H1 (cell line): Measurements from ENCODE around the gene RRBP1. TPM values are rescaled to one million over a fixed set of nuclear protein-coding genes. Genes with fewer than 3 reads are reported as not detected.

Experiments used
- CTCF ChIA-PET: fragments of 300-600 bp; sonication (Branson Sonifier 250); formaldehyde crosslinking; loops from one replicate; lab custom pipeline; 2021; ENCODE audit not compliant: partially characterized antibody; lab: Charles Lee
- POLR2A ChIA-PET: fragments of 300-600 bp; sonication (Branson Sonifier 250); formaldehyde crosslinking; loops from one replicate; lab custom pipeline; 2021; ENCODE audit warnings: inconsistent platforms; ENCODE audit not compliant: partially characterized antibody; lab: Charles Lee
- DNase-seq, 2 experiments: peaks; one replicate each; pipeline versions ENCODE4 v3.0.0 to v3.0.0-alpha.2; 2010 to 2022; ENCODE audit warnings: low spot score in 2 of 2, low read depth in 1 of 2, mixed read lengths in 1 of 2
- FAIRE-seq: peaks from 2 replicates; lab custom pipeline; 2011; peaks lifted over from hg19 to GRCh38; lab: Jason Lieb, UNC
- H2AFZ ChIP-seq: 2 replicates; pipeline ENCODE4 v1.8.1; 2012; ENCODE audit warnings: low read length, inconsistent platforms
- H2AK5ac ChIP-seq: 2 replicates; pipeline ENCODE4 v1.6.1; 2013; ENCODE audit warnings: low read depth, low read length
- H2BK120ac ChIP-seq: replicated peaks from 2 replicates; pipeline ENCODE3; 2013; ENCODE audit warnings: low read depth, low read length, inconsistent platforms
- H2BK12ac ChIP-seq: 2 replicates; pipeline ENCODE4 v1.6.1; 2013; ENCODE audit warnings: low read depth, low read length
- H2BK15ac ChIP-seq: 2 replicates; pipeline ENCODE4 v1.6.1; 2013; ENCODE audit warnings: low read length
- H2BK20ac ChIP-seq: 2 replicates; pipeline ENCODE4 v1.6.1; 2013; ENCODE audit warnings: low read length
- H2BK5ac ChIP-seq: 2 replicates; pipeline ENCODE4 v1.6.1; 2013; ENCODE audit warnings: low read depth, low read length
- H3K14ac ChIP-seq: 2 replicates; pipeline ENCODE4 v1.6.1; 2013; ENCODE audit warnings: inconsistent platforms; ENCODE audit not compliant: insufficient read length
- H3K18ac ChIP-seq: 2 replicates; pipeline ENCODE4 v1.6.1; 2013; ENCODE audit warnings: low read length; ENCODE audit errors: extremely low read depth
- H3K23ac ChIP-seq: 2 replicates; pipeline ENCODE4 v1.6.1; 2013; ENCODE audit warnings: inconsistent platforms; ENCODE audit not compliant: insufficient read length
- H3K23me2 ChIP-seq: 2 replicates; pipeline ENCODE4 v1.6.1; 2013; ENCODE audit warnings: low read depth, low read length
- H3K27ac ChIP-seq: 2 replicates; pipeline ENCODE4 v1.6.1; 2011; ENCODE audit warnings: low read depth, low read length, inconsistent platforms
- H3K27me3 ChIP-seq, 4 experiments: replicated peaks in 1 of 4; 1 replicate in 1 of 4; 2 replicates in 3 of 4; pipeline versions ENCODE4 v1.6.1 to v1.8.1; 2011 to 2013; ENCODE audit warnings: low read length in 3 of 4, mild to moderate bottlenecking in 3 of 4, inconsistent platforms in 2 of 4, mixed read lengths in 2 of 4, moderate library complexity in 1 of 4; ENCODE audit not compliant: control insufficient read depth in 3 of 4, insufficient read depth in 3 of 4; ENCODE audit errors: extremely low read depth in 1 of 4
- H3K36me3 ChIP-seq, 4 experiments: 2 replicates each; pipeline versions ENCODE4 v1.6.1 to v1.8.1; 2011 to 2013; ENCODE audit warnings: mild to moderate bottlenecking in 4 of 4, low read length in 3 of 4, moderate library complexity in 2 of 4, control low read depth in 1 of 4, inconsistent platforms in 1 of 4; ENCODE audit not compliant: insufficient read depth in 4 of 4, control insufficient read depth in 2 of 4
- H3K4ac ChIP-seq: replicated peaks from 2 replicates; pipeline ENCODE3; 2013; ENCODE audit warnings: low read length, low read depth, mixed read lengths, inconsistent platforms; ENCODE audit not compliant: insufficient read length
- H3K4me1 ChIP-seq, 4 experiments: replicated peaks in 1 of 4; 1 replicate in 1 of 4; 2 replicates in 3 of 4; pipeline versions ENCODE4 v1.6.1 to v1.8.1; 2011 to 2013; ENCODE audit warnings: low read length in 3 of 4, inconsistent platforms in 2 of 4, mixed read lengths in 1 of 4; ENCODE audit not compliant: insufficient read depth in 4 of 4, control insufficient read depth in 3 of 4
- H3K4me2 ChIP-seq, 2 experiments: 2 replicates each; pipeline versions ENCODE4 v1.6.1 to v1.8.1; 2011 to 2013; ENCODE audit warnings: low read depth in 2 of 2, low read length in 2 of 2, control low read depth in 1 of 2, inconsistent platforms in 1 of 2, mild to moderate bottlenecking in 1 of 2; ENCODE audit not compliant: insufficient read depth in 1 of 2
- H3K4me3 ChIP-seq, 4 experiments: fragments of 200-600, 300-600 bp in 1 of 4; sonication (generic), shearing (Covaris generic), sonication (Bioruptor Twin) in 1 of 4; 2 replicates each; pipeline versions ENCODE4 v1.5.1 to v1.8.1; 2011 to 2016; ENCODE audit warnings: low read length in 4 of 4, low read depth in 3 of 4, control low read depth in 2 of 4, inconsistent platforms in 2 of 4, mild to moderate bottlenecking in 2 of 4, mixed read lengths in 1 of 4, moderate library complexity in 1 of 4; ENCODE audit not compliant: insufficient read depth in 2 of 4; ENCODE audit errors: extremely low read depth in 1 of 4
- H3K56ac ChIP-seq: replicated peaks from 2 replicates; pipeline ENCODE3; 2013; ENCODE audit warnings: low read depth, mild to moderate bottlenecking, mixed read lengths, low read length, inconsistent platforms; ENCODE audit not compliant: insufficient read length
- H3K79me1 ChIP-seq: 2 replicates; pipeline ENCODE4 v1.6.1; 2013; ENCODE audit warnings: low read depth, low read length, control low read depth
- H3K79me2 ChIP-seq, 2 experiments: 2 replicates each; pipeline versions ENCODE4 v1.6.1 to v1.8.1; 2012 to 2013; ENCODE audit warnings: low read length in 2 of 2, mild to moderate bottlenecking in 2 of 2, inconsistent platforms in 1 of 2; ENCODE audit not compliant: insufficient read depth in 2 of 2, control insufficient read depth in 1 of 2
- H3K9ac ChIP-seq, 4 experiments: replicated peaks in 1 of 4; 1 replicate in 1 of 4; 2 replicates in 3 of 4; pipeline versions ENCODE4 v1.6.1 to v1.8.1; 2011 to 2013; ENCODE audit warnings: low read depth in 3 of 4, low read length in 3 of 4, control low read depth in 2 of 4, mild to moderate bottlenecking in 2 of 4, moderate library complexity in 2 of 4, inconsistent platforms in 1 of 4; ENCODE audit errors: extremely low read depth in 1 of 4
- H3K9me3 ChIP-seq, 2 experiments: 2 replicates each; pipeline versions ENCODE4 v1.6.1 to v1.8.1; 2012 to 2013; ENCODE audit warnings: mild to moderate bottlenecking in 2 of 2, moderate library complexity in 2 of 2, control low read depth in 1 of 2, inconsistent platforms in 1 of 2, low read depth in 1 of 2, low read length in 1 of 2, mixed read lengths in 1 of 2; ENCODE audit not compliant: insufficient read depth in 2 of 2
- H4K20me1 ChIP-seq, 2 experiments: replicated peaks in 1 of 2; 2 replicates each; pipeline versions ENCODE3 to v1.8.1; 2011 to 2013; ENCODE audit warnings: inconsistent platforms in 2 of 2, low read length in 2 of 2, mild to moderate bottlenecking in 1 of 2; ENCODE audit not compliant: insufficient read depth in 2 of 2, control insufficient read depth in 1 of 2
- H4K5ac ChIP-seq: 2 replicates; pipeline ENCODE4 v1.6.1; 2013; ENCODE audit warnings: low read length, low read depth, mixed read lengths, inconsistent platforms; ENCODE audit not compliant: insufficient read length
- H4K8ac ChIP-seq: 2 replicates; pipeline ENCODE4 v1.8.0; 2013; ENCODE audit warnings: mild to moderate bottlenecking, moderate library complexity, low read length, inconsistent platforms; ENCODE audit not compliant: insufficient read depth; ENCODE audit errors: extremely low read depth
- H4K91ac ChIP-seq: replicated peaks from 2 replicates; pipeline ENCODE3; 2013; ENCODE audit warnings: low read length, mixed read lengths, inconsistent platforms; ENCODE audit not compliant: insufficient read length
- CBX5 ChIP-seq: fragments of 300-800, 300-1000 bp; sonication (generic); IDR thresholded peaks from 2 replicates; pipeline ENCODE4 v1.7.1; 2016; ENCODE audit warnings: antibody characterized with exemption, low read length, low read depth
- CBX8 ChIP-seq: fragments of 300-800, 300-1000 bp; sonication (generic); IDR thresholded peaks from 2 replicates; pipeline ENCODE4 v1.7.1; 2016; ENCODE audit warnings: low read depth, low read length, borderline replicate concordance
- CEBPB ChIP-seq: IDR thresholded peaks from 2 replicates; pipeline ENCODE4 v1.6.1; 2012; ENCODE audit warnings: low read depth, low read length
- GABPA ChIP-seq: IDR thresholded peaks from 2 replicates; pipeline ENCODE4 v1.6.1; 2011; ENCODE audit warnings: mild to moderate bottlenecking, low read length, moderate library complexity, borderline replicate concordance; ENCODE audit not compliant: insufficient read depth
- HDAC2 ChIP-seq, 2 experiments: fragments of 300-600 bp in 1 of 2; sonication (generic) in 1 of 2; IDR thresholded peaks; 2 replicates each; pipeline ENCODE4 v1.6.1; 2011 to 2012; ENCODE audit warnings: low read depth in 2 of 2, low read length in 2 of 2, mild to moderate bottlenecking in 2 of 2, moderate library complexity in 2 of 2, borderline replicate concordance in 1 of 2, inconsistent platforms in 1 of 2
- POLR2AphosphoS5 ChIP-seq: IDR thresholded peaks from 2 replicates; pipeline ENCODE4 v1.6.1; 2011; ENCODE audit warnings: low read depth, low read length
- POU5F1 ChIP-seq: IDR thresholded peaks from 2 replicates; pipeline ENCODE4 v1.6.1; 2011; ENCODE audit warnings: low read depth, mild to moderate bottlenecking, low read length, moderate library complexity
- RNF2 ChIP-seq: fragments of 200-900, 300-1000 bp; sonication (generic); IDR thresholded peaks from 2 replicates; pipeline ENCODE4 v1.7.1; 2016; ENCODE audit warnings: borderline replicate concordance, low read depth, mild to moderate bottlenecking, antibody characterized with exemption, low read length; ENCODE audit not compliant: poor library complexity, severe bottlenecking; ENCODE audit errors: missing control alignments
- SAP30 ChIP-seq: fragments of 300-600 bp; sonication (generic); IDR thresholded peaks from 2 replicates; pipeline ENCODE4 v1.7.1; 2012; ENCODE audit warnings: low read length, moderate library complexity, mild to moderate bottlenecking, inconsistent platforms; ENCODE audit not compliant: insufficient read depth, insufficient replicate concordance
- SIRT6 ChIP-seq: IDR thresholded peaks from one replicate; pipeline ENCODE4 v1.7.1; 2012; ENCODE audit warnings: low read length, inconsistent platforms
- SRF ChIP-seq: IDR thresholded peaks from 2 replicates; pipeline ENCODE4 v1.6.1; 2011; ENCODE audit warnings: mild to moderate bottlenecking, low read depth, low read length, moderate library complexity
- TAF7 ChIP-seq: optimal IDR thresholded peaks from 2 replicates; pipeline ENCODE3; 2011; ENCODE audit warnings: low read depth, mild to moderate bottlenecking, inconsistent platforms, low read length, moderate library complexity, borderline replicate concordance
- WGBS, 2 experiments: shearing (Covaris generic) in 1 of 2; methylation state at CpG; one replicate each; pipeline versions ENCODE4 v1.1.6 to v1.1.7; 2013 to 2015; ENCODE audit warnings: low lambda C conversion rate in 2 of 2, mixed read lengths in 2 of 2, inconsistent platforms in 1 of 2, low coverage in 1 of 2, missing lambda C conversion rate in 1 of 2; ENCODE audit not compliant: insufficient replicate concordance in 2 of 2, insufficient coverage in 1 of 2, insufficient read length in 1 of 2; ENCODE audit errors: extremely low coverage in 1 of 2, missing lambda C conversion rate in 1 of 2; 5-methylcytosine and 5-hydroxymethylcytosine counted together
- polyA plus RNA-seq, 7 experiments: library from polyadenylated mRNA; depleted of rRNA in 3 of 7; stranded (reverse) in 5 of 7; unstranded in 2 of 7; fragments of >200 nt in 5 of 7; fragments of 200-250 nt in 2 of 7; gene quantifications; 1 replicate in 5 of 7; 2 replicates in 1 of 7; 4 replicates in 1 of 7; pipeline versions ENCODE4 v1.2.1 to v1.2.3, GENCODE V29; 2011 to 2013; ENCODE audit warnings: missing spikeins in 2 of 7, mixed read lengths in 2 of 7
- total RNA-seq: library from RNA; stranded (reverse); fragmentation: NEBNext Ultra II Directional; extraction: Animal tissue kit (Norgen Biotek cat#: 25700); gene quantifications from 2 replicates; pipeline ENCODE4 v1.2.1, GENCODE V29; 2021

The RRBP1 gene
- total and polyA plus RNA-seq, 2 of the 8 experiments (the other 6 are each of a cell fraction or from before 2014, with no cell fraction given): 15.9 to 157 TPM

DNA sequence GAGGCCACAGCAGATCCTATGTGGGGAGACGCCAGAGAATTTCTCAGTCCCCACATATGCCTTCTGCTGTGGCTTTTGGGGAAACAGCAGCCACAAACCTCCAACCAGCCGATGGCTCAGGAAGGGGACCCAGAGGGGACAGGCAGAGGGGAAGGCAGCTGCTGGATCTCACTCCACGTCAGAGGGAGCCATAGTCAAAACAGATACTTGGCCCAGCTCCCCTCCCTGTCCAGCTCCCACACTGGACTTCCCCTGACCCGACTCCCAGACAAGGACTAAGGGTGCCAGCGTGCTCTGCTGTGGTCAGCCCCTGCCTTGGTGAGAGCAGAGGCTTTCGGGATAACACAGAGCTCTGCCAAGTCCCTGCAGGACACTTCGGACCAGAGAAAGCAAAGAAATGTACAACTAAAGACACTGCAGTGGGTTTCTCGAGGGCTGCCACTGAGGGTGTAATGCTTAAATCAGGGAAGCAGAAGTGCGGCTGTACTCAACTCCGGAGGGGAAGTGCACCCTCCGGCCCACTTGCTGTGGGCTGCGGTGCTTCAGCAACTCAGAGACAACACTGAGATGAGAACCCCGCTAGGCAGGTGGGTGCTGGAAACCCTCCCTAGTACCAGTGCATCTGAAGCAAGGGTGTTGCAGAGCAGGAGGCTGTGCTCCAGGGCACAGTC, 47.2 kb downstream of the RRBP1 start:
- Histone ChIP-seq H3K4me3 (no peak overlapping the region), H3K56ac (no peak overlapping the region), H3K79me2 (no peaks in the 10 kb centered on the region; a peak in 1 of 4 replicates), H3K23me2 (no peaks in the 10 kb centered on the region), H3K79me1 (peaks cover 8% of the 10 kb centered on the region), H4K5ac (no peak overlapping the region), H3K36me3 (peaks cover 17 to 36% (median 30%) of the 10 kb centered on the region in 4 experiments), H4K91ac (no peak overlapping the region), H3K4me2 (no peak overlapping the region), H2BK20ac (no peak overlapping the region), H4K20me1 (peaks cover 4 to 19% of the 10 kb centered on the region in 2 experiments), H2AK5ac (no peak overlapping the region), H4K8ac (no peak overlapping the region), H2BK15ac (no peak overlapping the region), H2BK120ac (no peak overlapping the region), H2AFZ (no peak overlapping the region), H2BK12ac (no peak overlapping the region), H3K23ac (no peak overlapping the region), H3K14ac (no peak overlapping the region), H3K4me1 (peaks cover 0 to 7% (median 3%) of the 10 kb centered on the region in 4 experiments; a peak in 3 of 7 replicates), H3K27me3 (no peaks in the 10 kb centered on the region), H3K4ac (no peak overlapping the region), H3K9me3 (no peaks in the 10 kb centered on the region), H3K27ac (no peak overlapping the region), H3K9ac (no peak overlapping the region), H3K18ac (no peak overlapping the region), H2BK5ac (no peak overlapping the region)
- CTCF ChIA-PET: interaction anchor here (0.6 to 8.3 kb wide), 5 partner anchors 18 to 362 kb away, joined by 3 to 95 read pairs (median 3); no protein-coding TSS in a partner anchor
- 90% methylated on average over 13 of the region's 13 CpGs; no CpG with 5 or more reads in 1 of the 2 experiments for WGBS, 2 experiments
- POLR2A ChIA-PET: interaction anchor here (1.5 to 1.9 kb wide), 2 partner anchors 9 to 11 kb away, joined by 6 read pairs; no protein-coding TSS in a partner anchor
- DNase-seq (no peak), FAIRE-seq (no peak)
- no peak for TF ChIP-seq SRF
- no peak for TF ChIP-seq RNF2
- no peak for TF ChIP-seq TAF7
- TF ChIP-seq SIRT6: no peak
- TF ChIP-seq CEBPB: no peak
- TF ChIP-seq GABPA: no peak
- no peak for TF ChIP-seq SAP30
- TF ChIP-seq HDAC2 (IDR thresholded peaks at IDR 0.05; ENCODE audit: borderline replicate concordance in 1 of 2, low read depth in 2 of 2, low read length in 2 of 2): no peak
- no peak for TF ChIP-seq POU5F1
- no peak for TF ChIP-seq POLR2AphosphoS5
- no peak for TF ChIP-seq CBX8
- TF ChIP-seq CBX5: no peak
